Right atrium auricular region (tissue), 2 donors: ENCODE data around the gene DDIAS. TPM values are rescaled to one million over a fixed set of nuclear protein-coding genes. Genes with fewer than 3 reads are reported as not detected.
"Not testable (repeated sequence)": the region's sequence is repeated elsewhere in the genome, so short reads cannot be mapped to it uniquely, and the experiment has no call there.

ENCODE experiments used
- DNase-seq: peaks from one replicate; pipeline ENCODE4 v3.0.0-alpha.2; 2019; ENCODE audit warnings: low spot score
- H3K27ac ChIP-seq, 2 donors: fragments of 200-600 bp; sonication (generic); 1 replicate in 1 of 2; 2 replicates in 1 of 2; pipeline ENCODE4 v1.5.1; 2016 to 2019
- H3K27me3 ChIP-seq, 2 donors: fragments of 200-600 bp; sonication (generic); one replicate each; pipeline versions ENCODE4 v1.5.1 to v1.6.0; 2017 to 2019
- H3K36me3 ChIP-seq: fragments of 200-600 bp; sonication (generic); one replicate; pipeline ENCODE4 v1.5.1; 2016
- H3K4me1 ChIP-seq, 2 donors: fragments of 200-600 bp; sonication (generic); one replicate each; pipeline versions ENCODE4 v1.5.1 to v1.6.0; 2017 to 2019
- H3K4me3 ChIP-seq, 2 donors: fragments of 200-600 bp; sonication (generic); 1 replicate in 1 of 2; 2 replicates in 1 of 2; pipeline ENCODE4 v1.5.1; 2017 to 2019; ENCODE audit warnings: mild to moderate bottlenecking in 1 of 2, moderate library complexity in 1 of 2
- H3K9me3 ChIP-seq, 2 donors: fragments of 200-600 bp; sonication (generic); one replicate each; pipeline ENCODE4 v1.5.1; 2019
- total RNA-seq, 2 donors: library from RNA; depleted of rRNA; stranded (reverse); fragments of >200 nt; gene quantifications; one replicate each; pipeline ENCODE4 v1.1.0, GENCODE V29; 2016
- TF ChIP-seq, protein P1 (sequence below), 2 donors: fragments of 200-600 bp; sonication (generic); IDR thresholded peaks; one replicate each; pipeline ENCODE4 v1.5.1; 2019; ENCODE audit warnings: antibody characterized with exemption in 2 of 2

The DDIAS gene
- total RNA-seq, 2 donors from 2014 or later, result 0.55 to 2.0 TPM

DNA sequence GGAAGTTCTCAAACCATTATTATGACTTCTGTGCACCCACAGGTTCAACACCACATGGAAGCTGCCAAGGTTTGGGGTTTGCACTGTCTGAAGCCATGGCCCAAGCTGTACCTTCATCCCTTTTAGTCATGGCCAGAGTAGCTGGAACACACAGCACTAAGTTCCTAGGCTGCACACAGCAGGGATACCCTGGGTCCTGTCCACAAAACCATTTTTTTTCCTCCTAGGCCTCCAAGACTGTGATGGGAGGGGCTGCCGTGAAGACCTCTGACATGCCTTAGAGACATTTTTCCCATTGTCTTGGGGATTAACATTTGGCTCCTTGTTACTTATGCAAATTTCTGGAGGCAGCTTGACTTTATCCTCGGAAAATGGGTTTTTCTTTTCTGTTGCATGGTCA lies 42.7 kb downstream of the DDIAS start:
- no peak for DNase-seq
- no peaks in the 10 kb centered on the region for H3K4me1 ChIP-seq
- TF ChIP-seq, protein P1, sequence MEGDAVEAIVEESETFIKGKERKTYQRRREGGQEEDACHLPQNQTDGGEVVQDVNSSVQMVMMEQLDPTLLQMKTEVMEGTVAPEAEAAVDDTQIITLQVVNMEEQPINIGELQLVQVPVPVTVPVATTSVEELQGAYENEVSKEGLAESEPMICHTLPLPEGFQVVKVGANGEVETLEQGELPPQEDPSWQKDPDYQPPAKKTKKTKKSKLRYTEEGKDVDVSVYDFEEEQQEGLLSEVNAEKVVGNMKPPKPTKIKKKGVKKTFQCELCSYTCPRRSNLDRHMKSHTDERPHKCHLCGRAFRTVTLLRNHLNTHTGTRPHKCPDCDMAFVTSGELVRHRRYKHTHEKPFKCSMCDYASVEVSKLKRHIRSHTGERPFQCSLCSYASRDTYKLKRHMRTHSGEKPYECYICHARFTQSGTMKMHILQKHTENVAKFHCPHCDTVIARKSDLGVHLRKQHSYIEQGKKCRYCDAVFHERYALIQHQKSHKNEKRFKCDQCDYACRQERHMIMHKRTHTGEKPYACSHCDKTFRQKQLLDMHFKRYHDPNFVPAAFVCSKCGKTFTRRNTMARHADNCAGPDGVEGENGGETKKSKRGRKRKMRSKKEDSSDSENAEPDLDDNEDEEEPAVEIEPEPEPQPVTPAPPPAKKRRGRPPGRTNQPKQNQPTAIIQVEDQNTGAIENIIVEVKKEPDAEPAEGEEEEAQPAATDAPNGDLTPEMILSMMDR (IDR thresholded peaks at IDR 0.05), result no peak
- no peaks in the 10 kb centered on the region for H3K9me3 ChIP-seq
- no peak overlapping the region for H3K27ac ChIP-seq
- no peaks in the 10 kb centered on the region for H3K27me3 ChIP-seq
- no peak overlapping the region for H3K4me3 ChIP-seq
- no peaks in the 10 kb centered on the region for H3K36me3 ChIP-seq

DNA sequence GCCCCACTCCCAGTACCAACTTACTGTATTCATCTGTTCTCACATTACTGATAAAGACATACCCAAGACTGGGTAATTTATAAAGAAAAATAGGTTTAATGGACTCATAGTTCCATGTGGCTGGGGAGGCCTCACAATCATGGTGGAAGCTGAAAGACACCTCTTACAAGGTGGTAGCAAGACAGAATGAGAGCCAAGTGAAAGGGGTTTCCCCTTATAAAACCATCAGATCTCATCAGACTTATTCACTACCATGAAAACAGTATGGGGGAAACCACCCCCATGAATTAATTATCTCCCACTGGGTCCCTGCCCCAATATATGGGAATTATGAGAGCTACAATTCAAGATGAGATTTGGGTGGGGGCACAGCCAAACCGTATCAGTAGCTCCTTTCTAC lies 43.5 kb downstream of the DDIAS start:
- H3K27ac ChIP-seq, H3K4me3 ChIP-seq, H3K9me3 ChIP-seq, H3K4me1 ChIP-seq, DNase-seq, H3K27me3 ChIP-seq, H3K36me3 ChIP-seq: not testable (repeated sequence)

GRCh38 chr11:82945682-82946081 lies 44.1 kb downstream of the DDIAS start:
- no peaks in the 10 kb centered on the region for H3K36me3 ChIP-seq
- H3K4me1 ChIP-seq, result no peaks in the 10 kb centered on the region
- no peak overlapping the region for H3K27ac ChIP-seq
- no peaks in the 10 kb centered on the region for H3K9me3 ChIP-seq
- no peak overlapping the region for H3K4me3 ChIP-seq
- TF ChIP-seq, protein P1 (IDR thresholded peaks at IDR 0.05), result no peak
- no peak for DNase-seq
- H3K27me3 ChIP-seq, result no peaks in the 10 kb centered on the region

- Histone ChIP-seq H3K27me3 (no peaks in the 10 kb centered on the region), H3K36me3 (no peaks in the 10 kb centered on the region), H3K4me3 (no peak overlapping the region), H3K4me1 (no peaks in the 10 kb centered on the region), H3K9me3 (peaks cover 0 to 7% of the 10 kb centered on the region in 2 donors), H3K27ac (no peak overlapping the region)
- DNase-seq, result no peak
- TF ChIP-seq, protein P1 (IDR thresholded peaks at IDR 0.05), result no peak
Measured at GRCh38 chr11:82949352-82949751, 47.8 kb downstream of the DDIAS start.

DNA sequence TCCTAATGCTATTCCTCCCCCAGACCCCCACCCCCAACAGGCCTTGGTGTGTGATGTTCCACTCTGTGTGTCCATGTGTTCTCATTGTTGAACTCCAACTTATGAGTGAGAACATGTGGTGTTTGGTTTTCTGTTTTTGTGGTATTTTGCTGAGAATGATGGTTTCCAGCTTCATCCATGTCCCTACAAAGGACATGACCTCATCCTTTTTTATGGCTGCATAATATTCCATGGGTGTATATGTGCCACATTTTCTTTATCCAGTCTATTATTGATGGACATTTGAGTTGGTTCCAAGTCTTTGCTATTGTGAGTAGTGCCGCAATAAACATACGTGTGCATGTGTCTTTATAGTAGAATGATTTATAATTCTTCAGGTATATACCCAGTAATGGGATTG lies 49.0 kb downstream of the DDIAS start:
- not testable (repeated sequence) for H3K4me1 ChIP-seq, DNase-seq, H3K27ac ChIP-seq

DNA sequence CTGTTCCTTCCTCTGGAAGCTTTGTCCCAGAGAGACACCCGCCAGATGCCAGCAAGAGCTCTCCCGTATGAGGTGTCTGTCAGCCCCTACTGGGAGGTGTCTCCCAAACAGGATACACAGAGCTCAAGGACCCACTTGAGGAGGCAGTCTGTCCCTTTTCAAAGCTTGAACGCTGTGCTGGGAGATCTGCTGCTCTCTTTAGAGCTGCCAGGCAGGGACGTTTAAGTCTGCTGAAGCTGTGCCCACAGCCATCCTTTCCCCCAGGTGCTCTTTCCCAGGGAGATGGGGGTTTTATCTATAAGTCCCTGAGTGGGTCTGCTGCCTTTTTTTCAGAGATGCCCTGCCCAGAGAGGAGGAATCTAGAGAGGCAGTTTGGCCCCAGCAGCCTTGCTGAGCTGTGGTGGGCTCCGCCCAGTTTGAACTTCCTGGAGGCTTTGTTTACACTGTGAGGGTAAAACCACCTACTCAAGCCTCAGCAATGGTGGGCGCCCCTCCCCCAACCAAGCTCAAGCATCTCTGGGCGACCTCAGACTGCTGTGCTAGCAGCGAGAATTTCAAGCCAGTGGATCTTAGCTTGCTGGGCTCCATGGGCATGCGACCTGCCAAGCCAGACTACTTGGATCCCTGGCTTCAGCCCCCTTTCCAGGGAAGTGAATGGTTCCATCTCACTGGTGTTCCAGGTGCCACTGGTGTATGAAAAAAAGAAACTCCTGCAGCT lies 54.4 kb downstream of the DDIAS start:
- not testable (repeated sequence) for H3K27ac ChIP-seq, H3K4me1 ChIP-seq, H3K4me3 ChIP-seq, DNase-seq, H3K27me3 ChIP-seq, H3K36me3 ChIP-seq
- H3K9me3 ChIP-seq, result peaks cover 0 to 14% of the 10 kb centered on the region in 2 donors

More for the DNA sequence above, 49.0 kb downstream of the DDIAS start:
- not testable (repeated sequence) for H3K36me3 ChIP-seq, H3K4me3 ChIP-seq, H3K27me3 ChIP-seq
- peaks cover 0 to 14% of the 10 kb centered on the region in 2 donors for H3K9me3 ChIP-seq

- Histone ChIP-seq H3K27ac (no peak overlapping the region), H3K36me3 (no peaks in the 10 kb centered on the region), H3K4me1 (no peaks in the 10 kb centered on the region), H3K9me3 (no peaks in the 10 kb centered on the region), H3K27me3 (no peaks in the 10 kb centered on the region), H3K4me3 (no peak overlapping the region)
- TF ChIP-seq, protein P1 (IDR thresholded peaks at IDR 0.05), result no peak
- no peak for DNase-seq
Measured at GRCh38 chr11:82959987-82960778, 58.6 kb downstream of the DDIAS start.
